DOHH2 (cell line): ENCODE results near the gene TTK.

Experiments
- H3F3A ChIP-seq: fragments of 200-600 bp; sonication (generic), shearing (Covaris generic); 2 replicates; pipeline ENCODE4 v1.6.0; 2016; ENCODE audit warnings: antibody characterized with exemption, mild to moderate bottlenecking; ENCODE audit not compliant: control insufficient read depth, insufficient read depth
- H3K27ac ChIP-seq: fragments of 200-600 bp; sonication (generic); 2 replicates; pipeline ENCODE4 v1.5.1; 2014; ENCODE audit warnings: low read depth, mild to moderate bottlenecking, low read length, moderate library complexity
- H3K27me3 ChIP-seq: fragments of 200-600 bp; sonication (generic); 2 replicates; pipeline ENCODE4 v1.6.1; 2014; ENCODE audit warnings: mild to moderate bottlenecking, low read length, mixed read lengths; ENCODE audit not compliant: control insufficient read depth
- H3K36me3 ChIP-seq: fragments of 200-600 bp; sonication (generic); 2 replicates; pipeline ENCODE4 v1.6.1; 2014; ENCODE audit warnings: mild to moderate bottlenecking, low read length, moderate library complexity, mixed read lengths; ENCODE audit not compliant: control insufficient read depth
- H3K4me1 ChIP-seq: fragments of 200-600 bp; sonication (generic); 2 replicates; pipeline ENCODE4 v1.6.1; 2014; ENCODE audit warnings: mild to moderate bottlenecking, low read length, mixed read lengths; ENCODE audit not compliant: control insufficient read depth
- H3K4me2 ChIP-seq: fragments of 200-600 bp; sonication (generic); 2 replicates; pipeline ENCODE4 v1.6.0; 2014; ENCODE audit warnings: mild to moderate bottlenecking, low read length, moderate library complexity
- H3K4me3 ChIP-seq: fragments of 200-600 bp; sonication (generic); 2 replicates; pipeline ENCODE4 v1.5.1; 2014; ENCODE audit warnings: mild to moderate bottlenecking, low read length, mixed read lengths
- H3K79me2 ChIP-seq: fragments of 200-600 bp; sonication (generic); 2 replicates; pipeline ENCODE4 v1.6.1; 2014; ENCODE audit warnings: mild to moderate bottlenecking, low read length, mixed read lengths; ENCODE audit not compliant: control insufficient read depth
- H3K9me2 ChIP-seq: fragments of 200-600 bp; sonication (generic); replicated peaks from 2 replicates; pipeline ENCODE4 v1.6.1; 2014; ENCODE audit warnings: mild to moderate bottlenecking, low read length, mixed read lengths; ENCODE audit not compliant: control insufficient read depth
- H3K9me3 ChIP-seq: fragments of 200-600 bp; sonication (generic); 2 replicates; pipeline ENCODE4 v1.6.1; 2014; ENCODE audit warnings: antibody characterized with exemption, low read length, mixed read lengths; ENCODE audit not compliant: control insufficient read depth, insufficient read depth
- H4K20me1 ChIP-seq: fragments of 200-600 bp; sonication (generic); 2 replicates; pipeline ENCODE4 v1.6.0; 2014; ENCODE audit warnings: low read depth, mild to moderate bottlenecking, antibody characterized with exemption, low read length, moderate library complexity; ENCODE audit not compliant: control insufficient read depth, insufficient read depth
- CTCF ChIP-seq: fragments of 200-600 bp; sonication (generic); IDR thresholded peaks from one replicate; pipeline ENCODE4 v1.5.1; 2014; ENCODE audit warnings: antibody characterized with exemption, mild to moderate bottlenecking, low read depth, low read length; ENCODE audit not compliant: poor library complexity, severe bottlenecking
- EZH2phosphoT487 ChIP-seq: fragments of 200-600 bp; sonication (generic); IDR thresholded peaks from 2 replicates; pipeline ENCODE4 v1.6.1; 2017; ENCODE audit warnings: borderline replicate concordance, mild to moderate bottlenecking, antibody characterized with exemption, low read length, moderate library complexity, mixed read lengths

Gene TTK

GRCh38 chr6:80088637-80089036 is 84.2 kb downstream of the TTK start:
- Histone ChIP-seq H3K9me2 (no peaks in the 10 kb centered on the region), H3K4me3 (no peak overlapping the region), H3K36me3 (no peaks in the 10 kb centered on the region), H3K79me2 (no peaks in the 10 kb centered on the region), H3K27ac (no peak overlapping the region), H3F3A (no peaks in the 10 kb centered on the region), H3K9me3 (no peaks in the 10 kb centered on the region), H3K27me3 (peaks cover 3% of the 10 kb centered on the region; the same call in 1 of the 2 replicates), H3K4me1 (no peaks in the 10 kb centered on the region), H4K20me1 (no peaks in the 10 kb centered on the region), H3K4me2 (no peak overlapping the region)
- no peak for TF ChIP-seq EZH2phosphoT487
- TF ChIP-seq CTCF: no peak

GRCh38 chr6:80091506-80091905 is 87.1 kb downstream of the TTK start:
- no peak for TF ChIP-seq CTCF
- TF ChIP-seq EZH2phosphoT487: no peak
- no peaks in the 10 kb centered on the region for H3F3A ChIP-seq
- H3K4me3 ChIP-seq: no peak overlapping the region
- H3K27me3 ChIP-seq: peaks cover 3% of the 10 kb centered on the region; the same call in 1 of the 2 replicates
- no peaks in the 10 kb centered on the region for H3K4me1 ChIP-seq
- no peak overlapping the region for H3K4me2 ChIP-seq
- H3K9me3 ChIP-seq: no peaks in the 10 kb centered on the region
- H3K36me3 ChIP-seq: no peaks in the 10 kb centered on the region
- no peaks in the 10 kb centered on the region for H4K20me1 ChIP-seq
- no peak overlapping the region for H3K27ac ChIP-seq
- no peaks in the 10 kb centered on the region for H3K79me2 ChIP-seq
- H3K9me2 ChIP-seq: no peaks in the 10 kb centered on the region
